Measurements from ENCODE around the gene ZSCAN30. TPM values are rescaled to one million over a fixed set of nuclear protein-coding genes. Genes with fewer than 3 reads are reported as not detected.

The ZSCAN30 gene
- total and polyA plus RNA-seq, 2 donors (not counting 3 experiments of a cell fraction or from before 2014, with no cell fraction given), result 6.7 to 18.0 TPM

DNA sequence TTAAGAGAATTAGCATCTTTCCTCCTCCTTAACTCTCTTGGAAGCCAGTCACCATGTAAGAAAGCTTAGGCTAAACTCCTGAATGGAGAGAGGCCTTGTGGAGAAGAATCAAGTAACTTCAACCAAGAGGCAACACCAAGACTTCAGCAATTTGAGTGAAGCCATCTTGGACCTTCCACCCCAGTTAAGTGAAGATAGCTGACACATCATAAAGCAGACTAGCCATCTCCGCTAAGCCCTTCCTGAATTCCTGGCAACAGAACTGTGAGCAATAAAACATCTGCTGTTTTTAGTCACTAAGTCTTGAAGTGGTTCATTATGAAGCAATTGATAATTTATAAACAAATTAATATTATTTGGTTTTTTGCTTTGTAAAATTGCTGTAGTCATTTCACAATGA is 50.7 kb downstream of the ZSCAN30 start:
- Histone ChIP-seq H3K27ac (ENCODE audit: insufficient read depth, low read depth, low read length) (no peak overlapping the region), H3K9ac (replicated peaks; ENCODE audit: extremely low read depth, insufficient read depth, low read length) (no peak overlapping the region), H3K79me2 (ENCODE audit: control insufficient read depth, insufficient read depth, low read length) (no peaks in the 10 kb centered on the region), H3K4me2 (ENCODE audit: insufficient read depth, low read length) (no peak overlapping the region), H3K4me1 (ENCODE audit: control insufficient read depth, extremely low read depth, insufficient read depth, low read length) (peaks cover 12% of the 10 kb centered on the region), H2AFZ (ENCODE audit: low read depth, low read length) (no peak overlapping the region), H3K9me1 (replicated peaks; ENCODE audit: control insufficient read depth, extremely low read depth, insufficient read depth, low read length) (no peaks in the 10 kb centered on the region), H3K9me3 (replicated peaks; ENCODE audit: control insufficient read depth, insufficient read depth, low read length) (no peaks in the 10 kb centered on the region), H3K27me3 (ENCODE audit: control insufficient read depth in 2 of 2, insufficient read depth in 2 of 2, low read length in 2 of 2) (no peaks in the 10 kb centered on the region), H4K20me1 (replicated peaks; ENCODE audit: control insufficient read depth, extremely low read depth, insufficient read depth, low read length) (no peaks in the 10 kb centered on the region), H3K4me3 (replicated peaks in 1 of 3; ENCODE audit: insufficient read depth in 1 of 3, low read depth in 1 of 3, low read length in 3 of 3) (no peak overlapping the region), H3K36me3 (ENCODE audit: control insufficient read depth in 2 of 2, extremely low read depth in 1 of 2, insufficient read depth in 2 of 2, low read length in 2 of 2) (peaks cover 0 to 4% of the 10 kb centered on the region in 2 experiments)
- intact Hi-C loops (cut with micrococcal nuclease) (loop anchor here (10.0 kb wide), 2 partner anchors 345 to 715 kb away; partner anchors contain the start of gene GALNT1), dilution Hi-C loops (cut with MboI; ENCODE audit: extremely low pct_ligation_motif_present, low sequenced_read_pairs) (no loop called here)
- ChIA-PET CTCF (interaction anchor here (1.6 to 2.2 kb wide), 3 partner anchors 106 to 147 kb away, joined by 3 to 10 read pairs (median 5); no protein-coding TSS in a partner anchor), POLR2A (no interaction called here)
- FAIRE-seq (no peak), DNase-seq (ENCODE audit: low read depth, low spot score) (no peak)
- TF ChIP-seq FOS (IDR thresholded peaks at IDR 0.05; ENCODE audit: borderline replicate concordance, insufficient read depth, low read length), result no peak
- TF ChIP-seq GATA2 (IDR thresholded peaks at IDR 0.05; ENCODE audit: insufficient read depth, insufficient read length, low read depth, low read length), result no peak
- TF ChIP-seq, protein P1, sequence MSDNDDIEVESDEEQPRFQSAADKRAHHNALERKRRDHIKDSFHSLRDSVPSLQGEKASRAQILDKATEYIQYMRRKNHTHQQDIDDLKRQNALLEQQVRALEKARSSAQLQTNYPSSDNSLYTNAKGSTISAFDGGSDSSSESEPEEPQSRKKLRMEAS (IDR thresholded peaks at IDR 0.05; ENCODE audit: insufficient read depth, insufficient read length), result no peak
- TF ChIP-seq POLR2A (IDR thresholded peaks at IDR 0.05; ENCODE audit: low read depth, low read length), result no peak
- TF ChIP-seq, protein P2, sequence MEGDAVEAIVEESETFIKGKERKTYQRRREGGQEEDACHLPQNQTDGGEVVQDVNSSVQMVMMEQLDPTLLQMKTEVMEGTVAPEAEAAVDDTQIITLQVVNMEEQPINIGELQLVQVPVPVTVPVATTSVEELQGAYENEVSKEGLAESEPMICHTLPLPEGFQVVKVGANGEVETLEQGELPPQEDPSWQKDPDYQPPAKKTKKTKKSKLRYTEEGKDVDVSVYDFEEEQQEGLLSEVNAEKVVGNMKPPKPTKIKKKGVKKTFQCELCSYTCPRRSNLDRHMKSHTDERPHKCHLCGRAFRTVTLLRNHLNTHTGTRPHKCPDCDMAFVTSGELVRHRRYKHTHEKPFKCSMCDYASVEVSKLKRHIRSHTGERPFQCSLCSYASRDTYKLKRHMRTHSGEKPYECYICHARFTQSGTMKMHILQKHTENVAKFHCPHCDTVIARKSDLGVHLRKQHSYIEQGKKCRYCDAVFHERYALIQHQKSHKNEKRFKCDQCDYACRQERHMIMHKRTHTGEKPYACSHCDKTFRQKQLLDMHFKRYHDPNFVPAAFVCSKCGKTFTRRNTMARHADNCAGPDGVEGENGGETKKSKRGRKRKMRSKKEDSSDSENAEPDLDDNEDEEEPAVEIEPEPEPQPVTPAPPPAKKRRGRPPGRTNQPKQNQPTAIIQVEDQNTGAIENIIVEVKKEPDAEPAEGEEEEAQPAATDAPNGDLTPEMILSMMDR (IDR thresholded peaks at IDR 0.05; ENCODE audit: extremely low read depth in 1 of 2, insufficient read depth in 1 of 2, low read depth in 1 of 2, low read length in 2 of 2), result no peak
- TF ChIP-seq EZH2 (IDR thresholded peaks at IDR 0.05; ENCODE audit: borderline replicate concordance, low read depth, low read length, severe bottlenecking), result no peak
- TF ChIP-seq POLR2AphosphoS5 (IDR thresholded peaks at IDR 0.05; ENCODE audit: insufficient read depth, low read depth, low read length), result no peak
- no peak for TF ChIP-seq JUN (IDR thresholded peaks at IDR 0.05; ENCODE audit: borderline replicate concordance, insufficient read depth, insufficient read length, low read depth)
- TF ChIP-seq MYC (IDR thresholded peaks at IDR 0.05; ENCODE audit: low read depth, low read length), result no peak
- BruUV-seq (replicated peaks), result no TSS peak

All from endothelial cell of umbilical vein (primary cell).